ENCODE data around the gene TMEM185A.

DNA sequence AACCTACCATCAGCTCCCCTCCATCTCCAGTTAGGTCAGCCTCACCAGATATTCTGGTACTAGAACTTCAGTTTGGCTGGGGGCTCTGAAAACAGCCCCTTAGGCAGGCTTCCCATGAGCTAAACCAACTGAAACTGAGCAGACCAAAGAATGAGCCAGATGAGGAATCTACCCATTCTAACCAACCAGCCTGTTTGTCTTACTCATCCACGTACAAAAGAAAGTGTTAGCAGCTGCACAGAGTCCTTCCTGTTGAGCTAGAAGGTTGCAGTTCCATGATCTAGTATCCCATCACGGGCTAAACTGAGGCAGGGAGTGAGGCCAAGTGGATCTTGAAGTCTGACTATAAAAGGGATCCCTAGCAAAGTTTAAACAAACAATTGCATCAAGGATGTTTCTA is 61.8 kb downstream of the TMEM185A start:
- TF ChIP-seq CTCF (conservative IDR thresholded peaks at IDR 0.05): no peak
- TF ChIP-seq ZFX (IDR thresholded peaks at IDR 0.05): no peak
